GM12873 (cell line): ENCODE data around the gene KCNMB2.

Experiments used
- CTCF ChIP-seq: IDR thresholded peaks from 2 replicates; pipeline ENCODE4 v1.5.1; 2012; ENCODE audit warnings: low read depth, mild to moderate bottlenecking, moderate library complexity, low read length, control low read depth; ENCODE audit not compliant: insufficient read depth; ENCODE audit errors: missing control alignments

The KCNMB2 gene

DNA sequence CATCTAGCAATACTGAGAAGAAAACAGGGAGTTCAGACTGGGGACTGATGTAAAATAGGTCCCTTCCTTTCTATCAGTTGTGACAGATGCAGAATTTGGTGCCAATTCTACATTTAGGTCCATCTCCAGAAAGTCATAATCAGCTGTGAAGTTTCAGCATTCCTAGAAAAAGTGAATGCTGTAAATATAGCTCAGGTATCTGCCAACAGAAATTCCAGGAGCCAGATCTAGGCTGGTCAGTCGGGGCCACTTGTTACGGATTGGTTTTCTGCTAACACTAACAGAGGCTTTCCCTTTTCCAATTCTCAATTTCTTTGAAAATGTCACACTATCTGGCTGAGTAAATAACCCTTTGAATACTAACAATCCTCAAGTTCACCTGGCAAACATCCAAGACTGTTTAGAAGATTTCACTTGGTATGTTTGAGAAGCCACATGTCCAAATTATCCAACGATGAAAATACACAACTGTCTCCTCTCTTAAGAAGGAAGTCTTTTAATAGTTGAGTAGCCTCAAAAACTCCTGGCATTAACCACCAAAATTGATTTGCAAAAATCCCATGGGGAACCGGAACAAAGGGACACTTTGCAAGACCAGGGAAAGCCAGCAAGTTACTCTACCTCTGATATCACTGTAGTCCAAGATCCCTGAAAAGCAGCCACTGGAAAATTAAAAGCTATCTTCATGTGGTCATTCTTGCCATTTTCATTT is 313.1 kb downstream of the KCNMB2 start:
- TF ChIP-seq CTCF = no peak

DNA sequence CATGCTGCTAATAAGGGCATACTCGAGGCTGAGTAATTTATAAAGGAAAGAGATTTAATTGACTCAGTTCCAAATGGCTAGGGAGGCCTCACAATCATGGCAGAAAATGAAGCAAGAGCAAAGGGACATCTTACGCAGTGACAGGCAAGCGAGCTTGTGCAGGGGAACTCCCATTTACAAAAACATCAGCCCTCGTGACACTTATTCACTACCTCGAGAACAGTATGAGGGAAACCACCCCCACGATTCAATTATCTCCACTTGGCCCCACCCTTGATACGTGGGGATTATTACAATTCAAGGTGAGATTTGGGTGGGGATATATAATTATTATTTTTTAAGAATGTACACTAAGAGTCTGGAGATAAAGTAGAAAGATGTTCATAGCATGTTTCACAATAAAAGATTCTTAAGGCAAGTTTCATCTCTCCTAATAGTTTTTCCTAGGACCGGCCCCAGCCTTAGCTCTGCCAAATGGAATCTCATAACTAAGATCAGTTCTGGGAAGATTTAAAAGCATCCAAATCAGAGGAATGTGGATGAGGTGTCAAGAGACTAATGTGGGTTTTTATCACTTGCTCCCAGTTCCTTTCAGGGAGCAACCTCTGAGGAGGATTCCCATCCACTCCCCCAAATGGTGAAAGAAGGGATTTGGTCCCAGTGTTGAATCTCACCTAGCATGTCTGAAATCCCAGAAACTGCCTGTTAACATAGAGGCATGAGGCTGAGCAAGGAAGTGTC is 314.4 kb downstream of the KCNMB2 start:
- TF ChIP-seq CTCF = no peak

GRCh38 chr3:178851564-178851963 is 315.3 kb downstream of the KCNMB2 start:
- TF ChIP-seq CTCF = no peak

GRCh38 chr3:178856804-178857203 is 320.6 kb downstream of the KCNMB2 start:
- no peak for TF ChIP-seq CTCF

DNA sequence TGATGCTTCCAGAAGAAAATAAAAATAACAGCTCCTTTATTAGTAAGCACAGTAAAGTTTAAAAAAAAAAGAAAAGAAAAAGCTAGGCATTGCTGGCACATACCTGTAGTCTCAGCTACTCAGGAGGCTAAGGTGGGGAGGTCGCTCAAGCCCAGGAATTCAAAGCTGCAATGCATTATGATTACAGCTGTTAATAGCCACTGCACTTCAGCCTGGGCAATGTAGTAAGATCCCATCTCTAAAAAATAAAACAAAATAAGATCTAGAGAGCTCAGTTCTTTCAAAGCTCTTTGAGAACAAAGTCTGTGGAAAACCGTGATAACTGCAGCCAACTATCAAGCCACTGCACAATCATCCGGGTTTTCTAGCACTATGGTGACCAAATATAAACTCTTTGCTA is 323.1 kb downstream of the KCNMB2 start:
- no peak for TF ChIP-seq CTCF

DNA sequence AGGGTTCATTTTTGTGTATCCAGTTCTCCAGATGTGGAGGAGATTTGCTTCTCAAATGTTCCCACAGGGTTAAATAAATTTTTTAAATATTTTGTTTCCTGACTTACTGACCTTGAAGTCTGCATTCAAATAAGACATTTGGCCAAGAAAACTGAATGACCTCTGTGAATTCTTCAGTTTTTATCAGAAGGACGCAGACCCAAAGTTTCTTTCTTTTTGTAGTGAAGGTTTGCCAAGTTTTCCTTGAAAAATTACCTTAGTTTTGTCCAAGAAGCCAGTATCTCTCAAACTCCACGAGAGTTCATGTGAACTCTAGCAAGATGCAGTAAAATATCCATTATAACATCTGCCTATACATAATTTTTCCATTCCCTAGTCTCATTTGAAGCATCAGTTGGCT is 332.4 kb downstream of the KCNMB2 start:
- TF ChIP-seq CTCF = no peak

GRCh38 chr3:178870085-178870484 is 333.8 kb downstream of the KCNMB2 start:
- no peak for TF ChIP-seq CTCF
